ENCODE measurements around the gene RYK. TPM values are rescaled to one million over a fixed set of nuclear protein-coding genes. Genes with fewer than 3 reads are reported as not detected.

The RYK gene
- total RNA-seq, result 90.6 and 91.8 TPM in 2 replicates

DNA sequence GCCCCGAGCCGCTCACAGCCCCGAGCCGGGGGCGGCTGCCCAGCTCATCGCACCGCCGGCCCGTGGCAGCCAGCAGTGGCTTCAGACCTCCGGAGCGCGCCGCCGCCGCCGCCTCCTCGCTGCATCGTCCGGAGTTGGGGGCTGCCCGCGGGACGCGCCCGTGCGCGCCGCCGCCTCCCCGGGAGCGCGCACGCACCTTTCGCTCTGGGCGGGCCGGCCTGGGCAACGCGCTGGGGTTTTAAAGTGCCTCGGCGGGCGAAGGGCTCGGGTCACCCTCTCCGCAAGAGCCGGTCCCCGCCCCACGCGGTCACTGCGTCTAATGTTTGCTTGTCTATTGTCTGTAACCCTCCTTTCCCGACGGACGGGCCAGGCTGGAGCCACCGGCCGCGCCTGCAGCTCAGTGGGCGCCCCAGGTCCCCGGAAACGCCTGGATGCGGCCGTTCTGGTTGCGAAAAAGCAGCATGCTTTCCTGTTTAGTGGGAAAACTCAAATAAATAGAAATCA lies at the start of gene RYK:
Gene RYK (minus strand): TSS at position 143 of the 504 bp plus-strand sequence. CDS start 205 bp downstream, outside the sequence.

Other genes with a start within 250 kb of the RYK start
- 2.6 and 10.5 TPM in 2 replicates for gene SLCO2A1, start 220.9 kb downstream of the RYK start, total RNA-seq
- 141 and 175 TPM in 2 replicates for gene AMOTL2, start 123.6 kb upstream of the RYK start, total RNA-seq
- 66.4 and 67.6 TPM in 2 replicates for gene ANAPC13, start 235.1 kb upstream of the RYK start, total RNA-seq
- 13.1 and 16.5 TPM in 2 replicates for gene CEP63, start 235.2 kb upstream of the RYK start, total RNA-seq